ENCODE results near the gene MLST8.

DNA sequence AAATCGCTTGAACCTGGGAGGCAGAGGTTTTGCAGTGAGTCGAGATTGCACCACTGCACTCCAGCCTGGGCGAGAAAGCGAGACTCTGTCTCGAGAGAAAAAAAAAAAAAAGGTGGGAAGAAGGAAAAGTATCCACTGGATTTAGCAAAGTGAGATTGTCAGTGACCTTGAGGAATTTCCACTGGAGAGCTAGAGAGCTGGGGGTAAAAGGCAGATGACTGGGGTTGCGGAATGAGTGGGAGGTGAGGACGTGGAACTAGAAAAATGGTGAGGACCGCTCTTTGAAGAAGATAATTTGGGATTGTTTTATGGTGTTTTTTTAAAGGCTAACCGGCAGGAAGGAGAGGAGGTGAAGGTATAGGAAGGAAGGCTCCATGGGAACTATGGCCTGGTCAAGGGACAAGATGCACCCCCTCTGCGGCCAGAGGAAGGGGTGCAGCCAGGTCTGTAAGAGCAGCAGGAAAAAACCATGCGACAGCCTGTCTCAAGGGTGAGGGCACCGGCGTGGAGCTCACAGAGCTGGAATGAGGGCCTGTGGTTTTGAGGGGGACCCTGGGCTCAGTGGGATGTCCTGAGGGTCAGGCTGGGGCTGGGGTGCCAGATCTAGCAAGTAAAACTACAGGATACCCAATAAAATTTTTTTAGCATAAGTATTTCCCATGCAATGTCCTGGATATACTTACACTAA is 694 bp upstream of the MLST8 start:
- TF ChIP-seq POLR2A (IDR thresholded peaks at IDR 0.05; ENCODE audit: control extremely low read depth in 1 of 2, low read depth in 2 of 2, low read length in 2 of 2) (no peak), CTCF (IDR thresholded peaks at IDR 0.05; ENCODE audit: control extremely low read depth in 1 of 3, insufficient read depth in 1 of 3, low read depth in 1 of 3, low read length in 3 of 3) (no peak), EZH2 (IDR thresholded peaks at IDR 0.05; ENCODE audit: low read depth, low read length, severe bottlenecking) (no peak), CHD2 (IDR thresholded peaks at IDR 0.05; ENCODE audit: low read length) (no peak), MAX (IDR thresholded peaks at IDR 0.05) (no peak), JUND (IDR thresholded peaks at IDR 0.05; ENCODE audit: low read length) (no peak)

Measured in H1 (cell line).